Esophagus (tissue), 2 donors: Measurements from ENCODE around the gene DOCK8. TPM values are rescaled to one million over a fixed set of nuclear protein-coding genes. Genes with fewer than 3 reads are reported as not detected.

Experiments
- H3K27ac ChIP-seq, 2 donors: one replicate each; pipeline ENCODE4 v1.5.1; 2013; ENCODE audit warnings: low read depth in 2 of 2, mild to moderate bottlenecking in 2 of 2, inconsistent platforms in 1 of 2, low read length in 1 of 2, moderate library complexity in 1 of 2
- H3K27me3 ChIP-seq, 2 donors: one replicate each; pipeline ENCODE4 v1.6.1; 2013; ENCODE audit warnings: low read length in 2 of 2, control low read depth in 1 of 2, mild to moderate bottlenecking in 1 of 2; ENCODE audit not compliant: insufficient read depth in 2 of 2, control insufficient read depth in 1 of 2
- H3K36me3 ChIP-seq, 2 donors: one replicate each; pipeline ENCODE4 v1.6.1; 2013; ENCODE audit warnings: low read length in 1 of 2; ENCODE audit not compliant: control insufficient read depth in 2 of 2, insufficient read depth in 2 of 2
- H3K4me1 ChIP-seq, 2 donors: one replicate each; pipeline ENCODE4 v1.6.1; 2013; ENCODE audit warnings: low read length in 1 of 2; ENCODE audit not compliant: control insufficient read depth in 2 of 2, insufficient read depth in 2 of 2
- H3K4me3 ChIP-seq, 2 donors: one replicate each; pipeline ENCODE4 v1.5.1; 2013; ENCODE audit warnings: low read length in 2 of 2, mild to moderate bottlenecking in 2 of 2, low read depth in 1 of 2, moderate library complexity in 1 of 2
- H3K9me3 ChIP-seq, 2 donors: one replicate each; pipeline ENCODE4 v1.6.1; 2013; ENCODE audit warnings: mild to moderate bottlenecking in 2 of 2, low read depth in 1 of 2, low read length in 1 of 2, moderate library complexity in 1 of 2; ENCODE audit not compliant: control insufficient read depth in 2 of 2, insufficient read depth in 1 of 2
- WGBS, 2 donors: extraction: QIAGEN DNeasy Blood & Tissue Kit; methylation state at CpG; one replicate each; pipeline ENCODE4 v1.1.7; 2013; 5-methylcytosine and 5-hydroxymethylcytosine counted together
- polyA plus RNA-seq, 2 donors: library from polyadenylated mRNA; stranded (reverse); fragments of 200-250 nt; gene quantifications; one replicate each; pipeline ENCODE4 v1.2.3, GENCODE V29; 2013
- donor health status: healthy with polysubstance abuse.
- donor health status: Bipolar disorder and iron deficiency.

DOCK8 gene
- polyA plus RNA-seq, 2 donors, result 3.6 to 5.1 TPM

GRCh38 chr9:296411-296810, 81.7 kb downstream of the DOCK8 start:
- Histone ChIP-seq H3K27me3 (no peaks in the 10 kb centered on the region), H3K4me3 (no peak overlapping the region), H3K27ac (peak overlapping the region in 1 of 2 donors; percentile 67), H3K4me1 (peaks cover 2 to 4% of the 10 kb centered on the region in 2 donors), H3K9me3 (no peaks in the 10 kb centered on the region), H3K36me3 (no peaks in the 10 kb centered on the region)
- 89 to 95% methylated on average over 3 of the region's 3 CpGs for WGBS, 2 donors

- Histone ChIP-seq H3K36me3 (no peaks in the 10 kb centered on the region), H3K9me3 (no peaks in the 10 kb centered on the region), H3K27me3 (no peaks in the 10 kb centered on the region), H3K4me1 (peaks cover 2 to 4% of the 10 kb centered on the region in 2 donors), H3K27ac (peak overlapping the region; percentile 11 to 75), H3K4me3 (no peak overlapping the region)
- 28 to 35% methylated on average over 6 of the region's 6 CpGs for WGBS, 2 donors
Observed at GRCh38 chr9:297104-297972, 82.7 kb downstream of the DOCK8 start.

- 88 to 91% methylated on average over 5 of the region's 5 CpGs for WGBS, 2 donors
Observed at GRCh38 chr9:303502-303901, 88.8 kb downstream of the DOCK8 start.

GRCh38 chr9:304106-304505, 89.4 kb downstream of the DOCK8 start:
- H3K36me3 ChIP-seq, result no peaks in the 10 kb centered on the region

More at GRCh38 chr9:303502-303901, 88.8 kb downstream of the DOCK8 start:
- Histone ChIP-seq H3K27ac (no peak overlapping the region), H3K27me3 (no peaks in the 10 kb centered on the region), H3K4me1 (no peaks in the 10 kb centered on the region), H3K9me3 (no peaks in the 10 kb centered on the region), H3K36me3 (no peaks in the 10 kb centered on the region), H3K4me3 (no peak overlapping the region)

GRCh38 chr9:304519-305185, 90.0 kb downstream of the DOCK8 start:
- H3K9me3 ChIP-seq, result no peaks in the 10 kb centered on the region
- no peaks in the 10 kb centered on the region for H3K27me3 ChIP-seq
- no peaks in the 10 kb centered on the region for H3K36me3 ChIP-seq
- H3K4me1 ChIP-seq, result no peaks in the 10 kb centered on the region
- H3K27ac ChIP-seq, result peak overlapping the region; percentile 9 to 25
- 38 to 42% methylated on average over 10 of the region's 10 CpGs for WGBS, 2 donors
- peak overlapping the region in 1 of 2 donors; percentile 12 for H3K4me3 ChIP-seq

More at GRCh38 chr9:304106-304505, 89.4 kb downstream of the DOCK8 start:
- H3K27me3 ChIP-seq, result no peaks in the 10 kb centered on the region
- H3K4me1 ChIP-seq, result no peaks in the 10 kb centered on the region
- no peaks in the 10 kb centered on the region for H3K9me3 ChIP-seq
- peak overlapping the region in 1 of 2 donors; percentile 12 for H3K4me3 ChIP-seq
- 56 to 62% methylated on average over 4 of the region's 4 CpGs for WGBS, 2 donors
- peak overlapping the region; percentile 25 to 47 for H3K27ac ChIP-seq

- Histone ChIP-seq H3K36me3 (no peaks in the 10 kb centered on the region), H3K4me3 (no peak overlapping the region), H3K27me3 (no peaks in the 10 kb centered on the region), H3K9me3 (no peaks in the 10 kb centered on the region), H3K4me1 (no peaks in the 10 kb centered on the region), H3K27ac (no peak overlapping the region)
- WGBS, 2 donors, result 80 to 90% methylated on average over 7 of the region's 7 CpGs
Observed at GRCh38 chr9:306907-307306, 92.2 kb downstream of the DOCK8 start.

- Histone ChIP-seq H3K27ac (no peak overlapping the region), H3K27me3 (no peaks in the 10 kb centered on the region), H3K4me1 (no peaks in the 10 kb centered on the region), H3K9me3 (no peaks in the 10 kb centered on the region), H3K4me3 (no peak overlapping the region), H3K36me3 (no peaks in the 10 kb centered on the region)
- WGBS, 2 donors, result 83 to 90% methylated on average over 14 of the region's 14 CpGs
Observed at GRCh38 chr9:311841-312240, 97.2 kb downstream of the DOCK8 start.

- no peak overlapping the region for H3K4me3 ChIP-seq
- no peaks in the 10 kb centered on the region for H3K4me1 ChIP-seq
- no peaks in the 10 kb centered on the region for H3K36me3 ChIP-seq
- WGBS, 2 donors, result 71 to 75% methylated on average over 7 of the region's 7 CpGs
- H3K9me3 ChIP-seq, result no peaks in the 10 kb centered on the region
- no peak overlapping the region for H3K27ac ChIP-seq
- H3K27me3 ChIP-seq, result no peaks in the 10 kb centered on the region
Observed at GRCh38 chr9:312596-313320, 98.1 kb downstream of the DOCK8 start.

- H3K9me3 ChIP-seq, result no peaks in the 10 kb centered on the region
- H3K4me1 ChIP-seq, result no peaks in the 10 kb centered on the region
- H3K27me3 ChIP-seq, result no peaks in the 10 kb centered on the region
- WGBS, 2 donors, result 72 to 73% methylated on average over 2 of the region's 2 CpGs
- no peak overlapping the region for H3K4me3 ChIP-seq
- H3K27ac ChIP-seq, result no peak overlapping the region
- no peaks in the 10 kb centered on the region for H3K36me3 ChIP-seq
Observed at GRCh38 chr9:316382-316965, 101.8 kb downstream of the DOCK8 start.
